Activated T-cell treated with anti-CD3 and anti-CD28 coated beads, Interleukin-2, amount 50 U/mL, for 24 hours (primary cell): Measurements from ENCODE around the gene CHRNA1.
A peak's percentile ranks its signal among the peaks of the same experiment; 100 is the strongest.

Source experiments
- DNase-seq: peaks from one replicate; pipeline ENCODE4 v3.0.0-alpha.2; 2020
- H3K27ac Mint-ChIP-seq: 2 replicates; pipeline ENCODE4 v1.8.0; 2020; ENCODE audit warnings: mild to moderate bottlenecking, mixed read lengths
- H3K27me3 Mint-ChIP-seq: 2 replicates; pipeline ENCODE4 v1.8.0; 2020; ENCODE audit warnings: mixed read lengths
- H3K36me3 Mint-ChIP-seq: 2 replicates; pipeline ENCODE4 v1.8.0; 2020; ENCODE audit warnings: low read depth, mixed read lengths
- H3K4me1 Mint-ChIP-seq: 2 replicates; pipeline ENCODE4 v1.8.0; 2020; ENCODE audit warnings: low read depth, mixed read lengths
- H3K4me3 Mint-ChIP-seq: 2 replicates; pipeline ENCODE4 v1.8.0; 2020; ENCODE audit warnings: mild to moderate bottlenecking, moderate library complexity, mixed read lengths
- H3K9me3 Mint-ChIP-seq: 2 replicates; pipeline ENCODE4 v1.8.0; 2020; ENCODE audit warnings: mixed read lengths

Gene CHRNA1

DNA sequence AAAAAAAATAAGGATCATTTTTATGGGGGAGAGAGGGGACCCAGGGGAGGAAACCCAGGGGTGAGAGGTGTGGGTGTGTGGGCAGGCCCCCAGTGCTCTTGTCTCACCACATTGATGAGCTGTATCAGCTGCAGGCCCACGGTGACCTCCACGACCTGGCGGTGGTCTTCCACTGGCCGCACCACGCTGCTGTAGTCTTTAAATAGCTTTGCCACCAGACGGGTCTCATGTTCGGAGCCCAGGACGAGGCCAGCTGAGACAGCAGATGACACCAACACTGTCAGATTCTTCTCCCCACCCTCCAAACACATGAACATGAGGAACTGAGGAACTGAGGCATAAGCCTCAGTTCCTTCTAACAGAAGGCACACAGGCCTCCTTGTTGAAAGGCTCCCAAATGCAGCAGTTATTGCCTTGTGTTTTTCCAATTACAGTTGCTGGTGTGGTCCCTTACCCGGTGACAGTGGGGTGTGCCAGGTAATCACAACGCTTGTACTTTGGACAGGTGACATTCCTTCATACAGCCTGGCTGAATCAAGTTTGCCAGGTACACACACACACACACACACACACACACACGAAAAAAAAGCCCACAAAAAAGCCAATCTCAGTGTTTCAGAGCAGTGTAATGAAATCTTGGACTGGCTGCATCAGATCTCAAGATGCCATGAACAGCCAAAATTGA lies 4.7 kb downstream of the CHRNA1 start:
- H3K27ac Mint-ChIP-seq, result no peak overlapping the region
- no peak overlapping the region for H3K4me3 Mint-ChIP-seq
- no peaks in the 10 kb centered on the region for H3K9me3 Mint-ChIP-seq
- H3K36me3 Mint-ChIP-seq, result no peaks in the 10 kb centered on the region
- peaks cover 8% of the 10 kb centered on the region for H3K4me1 Mint-ChIP-seq
- no peak for DNase-seq
- no peaks in the 10 kb centered on the region for H3K27me3 Mint-ChIP-seq

DNA sequence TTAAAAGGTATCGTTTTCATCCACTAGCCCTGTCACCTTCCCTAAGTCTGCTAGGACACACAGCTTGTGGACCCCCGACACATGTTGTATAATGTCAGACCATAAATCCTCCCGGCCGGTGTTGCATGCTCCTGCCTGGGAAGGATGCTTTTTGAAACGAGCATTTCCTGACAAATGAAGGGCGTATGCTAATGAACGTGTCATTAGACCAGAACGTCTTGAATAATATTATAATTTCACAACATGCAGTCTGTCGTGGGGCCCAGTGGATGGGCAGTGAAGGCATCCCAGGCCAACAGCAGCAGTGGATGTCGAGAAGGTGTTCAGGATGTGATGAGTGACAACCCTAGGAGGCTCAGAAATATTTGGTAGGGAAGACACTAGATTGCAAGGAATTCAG lies 7.5 kb downstream of the CHRNA1 start:
- no peaks in the 10 kb centered on the region for H3K27me3 Mint-ChIP-seq
- H3K4me1 Mint-ChIP-seq, result peaks cover 19% of the 10 kb centered on the region
- no peak for DNase-seq
- H3K4me3 Mint-ChIP-seq, result no peak overlapping the region
- H3K9me3 Mint-ChIP-seq, result no peaks in the 10 kb centered on the region
- H3K27ac Mint-ChIP-seq, result no peak overlapping the region
- no peaks in the 10 kb centered on the region for H3K36me3 Mint-ChIP-seq

DNA sequence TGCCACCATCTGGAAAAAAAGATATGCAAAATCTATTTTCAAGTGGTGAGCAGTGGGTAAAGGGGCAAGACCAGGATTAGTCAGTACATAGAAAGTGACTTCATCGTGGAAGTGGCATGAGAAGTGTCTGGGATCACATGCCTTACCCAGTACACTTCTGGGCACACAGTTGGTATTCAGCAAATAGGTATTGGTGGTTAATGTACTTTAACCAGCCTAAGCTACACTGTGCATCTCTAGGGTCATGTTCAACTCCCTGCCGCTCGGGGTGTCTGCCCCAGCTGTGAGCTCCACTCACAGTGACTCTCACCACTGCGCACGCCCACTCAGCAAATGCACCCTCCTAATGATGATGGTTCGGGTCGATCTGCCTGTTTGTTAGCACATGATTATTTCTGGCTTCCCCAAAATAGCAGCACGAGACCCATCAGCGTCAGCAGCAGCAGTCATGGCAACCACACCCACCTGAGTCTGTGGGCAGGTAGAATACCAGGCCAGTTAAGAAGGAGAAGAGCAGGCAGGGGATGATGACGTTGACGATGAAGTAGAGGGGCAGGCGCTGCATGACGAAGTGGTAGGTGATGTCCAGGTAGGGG lies 11.1 kb downstream of the CHRNA1 start:
- Mint-ChIP-seq H3K4me3 (peak overlapping the region; percentile 49), H3K9me3 (no peaks in the 10 kb centered on the region), H3K4me1 (peaks cover 45% of the 10 kb centered on the region), H3K27me3 (no peaks in the 10 kb centered on the region), H3K36me3 (no peaks in the 10 kb centered on the region), H3K27ac (peak overlapping the region; percentile 96)
- peak; percentile 49 for DNase-seq

DNA sequence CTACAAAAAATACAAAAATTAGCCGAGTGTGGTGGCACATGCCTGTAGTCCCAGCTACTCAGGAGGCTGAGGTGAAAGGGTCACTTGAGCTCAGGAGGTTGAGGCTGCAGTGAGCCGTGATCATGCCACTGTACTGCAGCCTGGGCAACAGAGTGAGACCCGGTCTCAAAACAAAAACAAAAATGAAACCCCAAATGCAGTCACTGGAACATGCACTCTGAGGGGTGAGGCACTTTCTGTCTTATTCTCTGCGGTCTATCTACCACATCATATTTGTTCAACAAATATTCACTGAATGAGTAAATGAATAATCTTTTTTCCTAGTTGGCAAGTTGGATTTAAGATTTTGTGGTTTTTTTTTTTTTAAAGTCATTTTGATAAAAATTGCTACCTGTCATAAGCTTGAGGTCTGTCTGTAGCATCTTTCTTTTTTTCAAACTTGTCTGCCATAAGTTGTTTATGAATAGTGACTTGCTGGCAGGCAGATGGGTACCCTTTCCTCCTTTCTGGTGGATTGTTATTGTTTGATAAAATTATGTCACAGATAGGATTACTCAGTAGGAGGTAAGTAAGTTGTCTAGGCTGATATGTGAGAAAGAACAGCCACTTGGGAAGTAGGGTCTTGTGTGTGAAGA lies 11.8 kb downstream of the CHRNA1 start:
- Mint-ChIP-seq H3K36me3 (no peaks in the 10 kb centered on the region), H3K4me1 (peaks cover 45% of the 10 kb centered on the region), H3K9me3 (no peaks in the 10 kb centered on the region), H3K27ac (peak overlapping the region; percentile 96), H3K27me3 (no peaks in the 10 kb centered on the region), H3K4me3 (peak overlapping the region; percentile 49)
- peak; percentile 46 for DNase-seq

DNA sequence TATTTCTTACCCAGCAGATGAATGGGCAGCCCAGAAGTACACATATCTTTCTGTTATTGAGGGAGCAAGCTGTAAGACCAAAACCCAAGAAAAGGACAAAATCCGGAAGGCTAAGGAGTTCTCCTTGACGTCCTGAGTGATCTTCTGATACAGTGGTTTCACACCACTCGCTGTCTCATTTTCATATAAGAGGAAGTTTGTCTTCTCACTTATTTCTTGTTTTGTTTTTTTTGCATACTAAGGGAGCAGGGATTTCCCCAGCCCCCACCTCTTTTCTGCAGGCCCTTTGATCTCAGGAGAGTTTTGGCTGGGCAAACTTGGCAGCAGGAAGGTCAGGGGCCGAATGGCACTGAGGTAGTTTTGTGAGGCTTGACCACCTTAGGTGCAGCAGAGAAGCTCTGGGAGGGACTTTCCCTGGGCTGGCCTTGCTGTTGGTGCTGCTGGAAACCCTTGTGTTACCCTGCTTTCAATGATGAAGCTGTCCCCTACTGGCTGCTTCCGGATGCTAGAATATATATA lies 13.3 kb downstream of the CHRNA1 start:
- Mint-ChIP-seq H3K4me3 (peak overlapping the region; percentile 30), H3K9me3 (no peaks in the 10 kb centered on the region), H3K36me3 (no peaks in the 10 kb centered on the region), H3K4me1 (peaks cover 45% of the 10 kb centered on the region), H3K27me3 (no peaks in the 10 kb centered on the region), H3K27ac (peak overlapping the region; percentile 89)
- DNase-seq, result peak; percentile 65

DNA sequence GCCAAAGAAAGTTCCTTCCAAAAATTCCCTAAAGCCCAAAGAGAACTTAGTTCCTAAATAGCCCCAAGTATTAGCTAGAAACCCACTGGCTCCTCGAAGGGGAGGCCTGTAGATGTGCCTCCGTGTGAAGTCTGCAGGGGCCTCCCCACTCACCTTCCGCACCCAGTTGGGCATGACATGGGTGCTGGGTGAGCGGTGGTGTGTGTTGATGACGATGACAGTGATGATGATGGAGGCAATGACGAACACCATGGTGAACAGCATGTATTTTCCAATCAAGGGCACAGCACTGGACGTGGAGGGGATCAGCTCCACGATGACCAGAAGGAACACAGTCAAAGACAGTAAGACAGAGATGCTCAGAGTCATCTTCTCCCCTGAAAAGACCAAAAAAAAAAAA lies 14.5 kb downstream of the CHRNA1 start:
- H3K4me3 Mint-ChIP-seq, result no peak overlapping the region
- H3K4me1 Mint-ChIP-seq, result peaks cover 45% of the 10 kb centered on the region
- H3K36me3 Mint-ChIP-seq, result no peaks in the 10 kb centered on the region
- DNase-seq, result no peak
- no peaks in the 10 kb centered on the region for H3K9me3 Mint-ChIP-seq
- H3K27ac Mint-ChIP-seq, result peak overlapping the region; percentile 89
- no peaks in the 10 kb centered on the region for H3K27me3 Mint-ChIP-seq

DNA sequence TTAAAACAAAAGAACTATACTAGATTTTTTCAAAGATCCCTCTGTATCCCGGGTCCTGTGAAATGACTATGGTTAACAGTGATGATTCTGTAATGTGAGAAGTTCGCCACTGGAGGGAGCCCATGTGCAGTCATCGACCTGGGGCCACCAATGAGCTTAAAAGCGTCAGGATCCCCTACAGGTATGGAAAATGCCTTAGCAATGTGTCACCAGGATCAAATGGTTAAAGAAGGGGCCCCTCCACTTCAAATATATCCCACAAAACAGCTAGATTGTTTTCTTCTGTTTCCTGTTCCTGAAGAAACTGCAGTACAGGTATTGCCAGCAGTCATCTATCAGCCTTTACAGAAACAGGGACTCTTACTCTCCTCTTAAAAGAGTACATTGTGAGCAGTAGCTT lies 15.3 kb downstream of the CHRNA1 start:
- peak; percentile 74 for DNase-seq
- no peaks in the 10 kb centered on the region for H3K9me3 Mint-ChIP-seq
- H3K4me3 Mint-ChIP-seq, result no peak overlapping the region
- H3K27me3 Mint-ChIP-seq, result no peaks in the 10 kb centered on the region
- H3K4me1 Mint-ChIP-seq, result peaks cover 45% of the 10 kb centered on the region
- no peaks in the 10 kb centered on the region for H3K36me3 Mint-ChIP-seq
- no peak overlapping the region for H3K27ac Mint-ChIP-seq

DNA sequence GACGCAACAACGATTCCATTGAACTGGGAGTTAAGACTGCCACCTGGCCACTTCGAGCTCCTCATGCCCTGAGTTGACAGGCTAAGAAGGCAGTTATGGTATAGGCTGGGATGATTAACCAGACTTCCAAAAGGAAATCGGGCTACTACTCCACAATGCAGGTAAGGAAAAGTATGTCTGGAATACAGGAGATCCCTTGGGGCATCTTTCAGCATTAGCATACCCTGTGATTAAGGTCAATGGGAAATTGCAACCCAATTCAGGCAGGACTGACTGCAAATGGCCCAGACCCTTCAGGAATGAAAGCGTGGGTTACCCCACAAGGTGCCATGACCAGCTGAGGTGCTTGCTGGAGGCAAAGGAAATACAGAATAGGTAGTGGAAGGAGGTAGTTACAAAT lies 19.1 kb downstream of the CHRNA1 start:
- no peaks in the 10 kb centered on the region for H3K27me3 Mint-ChIP-seq
- no peak for DNase-seq
- H3K9me3 Mint-ChIP-seq, result no peaks in the 10 kb centered on the region
- H3K27ac Mint-ChIP-seq, result no peak overlapping the region
- peaks cover 13% of the 10 kb centered on the region for H3K4me1 Mint-ChIP-seq
- no peak overlapping the region for H3K4me3 Mint-ChIP-seq
- no peaks in the 10 kb centered on the region for H3K36me3 Mint-ChIP-seq

DNA sequence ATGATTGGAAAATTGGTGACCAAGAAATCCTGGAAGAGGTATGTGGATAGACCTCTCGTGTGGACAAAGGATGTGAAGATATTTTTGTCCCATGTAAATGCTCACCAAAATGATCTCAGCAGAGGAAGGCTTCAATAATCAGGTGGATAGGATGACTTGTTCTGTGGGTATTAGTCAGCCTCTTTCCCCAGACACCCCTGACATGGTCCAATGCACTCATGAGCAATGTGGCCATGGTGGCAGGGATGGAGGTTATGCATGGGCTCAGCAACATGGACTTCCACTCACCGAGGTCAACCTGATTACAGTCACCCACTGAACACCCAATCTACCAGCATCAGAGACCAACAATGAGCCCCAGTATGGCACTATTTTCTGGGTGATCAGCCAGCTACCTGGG lies 20.2 kb downstream of the CHRNA1 start:
- H3K9me3 Mint-ChIP-seq, result no peaks in the 10 kb centered on the region
- DNase-seq, result no peak
- no peak overlapping the region for H3K27ac Mint-ChIP-seq
- H3K36me3 Mint-ChIP-seq, result no peaks in the 10 kb centered on the region
- H3K4me1 Mint-ChIP-seq, result peaks cover 4% of the 10 kb centered on the region
- H3K27me3 Mint-ChIP-seq, result no peaks in the 10 kb centered on the region
- no peak overlapping the region for H3K4me3 Mint-ChIP-seq

DNA sequence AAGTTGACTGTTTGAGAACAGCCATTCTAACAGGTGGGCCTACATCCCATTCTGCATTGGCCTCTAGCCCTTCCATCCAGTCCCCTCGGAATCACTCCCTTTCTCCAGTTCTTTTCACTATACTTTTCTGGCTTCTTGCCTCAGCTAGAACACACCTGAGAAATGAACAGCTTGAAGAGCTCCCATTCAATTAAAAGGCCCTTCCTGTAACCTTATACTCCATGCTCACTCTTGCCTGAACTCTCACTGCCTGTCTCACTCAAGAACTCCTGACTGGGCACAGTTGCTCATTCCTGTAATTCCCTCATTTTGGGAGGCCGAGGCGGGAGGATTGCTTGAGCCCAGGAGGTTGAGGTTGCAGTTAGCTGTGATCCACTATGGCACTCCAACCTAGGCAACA lies 23.6 kb downstream of the CHRNA1 start:
- H3K27me3 Mint-ChIP-seq, result no peaks in the 10 kb centered on the region
- H3K4me3 Mint-ChIP-seq, result no peak overlapping the region
- H3K4me1 Mint-ChIP-seq, result no peaks in the 10 kb centered on the region
- no peak overlapping the region for H3K27ac Mint-ChIP-seq
- no peaks in the 10 kb centered on the region for H3K9me3 Mint-ChIP-seq
- DNase-seq, result no peak
- H3K36me3 Mint-ChIP-seq, result no peaks in the 10 kb centered on the region

DNA sequence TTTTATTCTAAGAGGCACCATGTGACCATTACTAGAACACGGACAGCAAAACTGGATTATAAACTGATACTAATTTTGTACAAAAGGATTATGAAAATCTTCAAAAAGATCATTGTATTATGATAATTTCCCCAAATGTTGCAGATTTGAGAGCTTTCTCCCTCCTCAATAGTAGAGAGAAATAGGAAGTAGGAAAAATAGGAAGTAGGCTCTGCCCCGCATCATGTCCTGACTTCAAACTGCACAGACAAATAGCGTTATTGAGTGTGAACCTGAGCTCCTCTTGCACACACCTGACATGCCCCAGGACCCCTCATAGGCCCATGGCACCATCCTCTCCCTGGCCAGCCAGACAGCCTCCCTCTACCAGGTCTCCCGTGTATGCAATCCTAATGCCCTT lies 25.4 kb downstream of the CHRNA1 start:
- Mint-ChIP-seq H3K36me3 (no peaks in the 10 kb centered on the region), H3K9me3 (no peaks in the 10 kb centered on the region), H3K27ac (no peak overlapping the region), H3K27me3 (no peaks in the 10 kb centered on the region), H3K4me3 (no peak overlapping the region), H3K4me1 (no peaks in the 10 kb centered on the region)
- no peak for DNase-seq

DNA sequence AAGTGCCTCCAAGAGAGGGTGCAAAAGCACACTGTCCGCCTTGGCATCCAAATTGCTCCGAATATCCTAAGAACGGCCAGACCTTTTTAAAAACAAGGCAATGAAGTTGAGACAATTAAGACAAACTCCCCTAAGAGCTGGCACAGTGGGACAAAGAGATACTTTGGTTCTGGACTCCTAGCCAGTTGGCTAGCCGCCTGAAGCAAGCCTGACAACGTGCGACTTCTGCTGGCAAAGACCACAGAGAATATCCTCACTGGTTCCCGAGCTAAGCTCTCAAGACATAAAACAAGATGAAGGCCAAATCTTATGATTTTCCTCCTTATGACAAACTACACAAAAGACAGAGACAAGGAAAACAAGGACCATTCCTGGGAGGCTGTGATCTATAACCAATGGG lies 32.7 kb downstream of the CHRNA1 start:
- H3K27ac Mint-ChIP-seq, result no peak overlapping the region
- no peaks in the 10 kb centered on the region for H3K9me3 Mint-ChIP-seq
- peaks cover 16% of the 10 kb centered on the region for H3K4me1 Mint-ChIP-seq
- peaks cover 25% of the 10 kb centered on the region for H3K27me3 Mint-ChIP-seq
- H3K4me3 Mint-ChIP-seq, result no peak overlapping the region
- DNase-seq, result no peak
- no peaks in the 10 kb centered on the region for H3K36me3 Mint-ChIP-seq

DNA sequence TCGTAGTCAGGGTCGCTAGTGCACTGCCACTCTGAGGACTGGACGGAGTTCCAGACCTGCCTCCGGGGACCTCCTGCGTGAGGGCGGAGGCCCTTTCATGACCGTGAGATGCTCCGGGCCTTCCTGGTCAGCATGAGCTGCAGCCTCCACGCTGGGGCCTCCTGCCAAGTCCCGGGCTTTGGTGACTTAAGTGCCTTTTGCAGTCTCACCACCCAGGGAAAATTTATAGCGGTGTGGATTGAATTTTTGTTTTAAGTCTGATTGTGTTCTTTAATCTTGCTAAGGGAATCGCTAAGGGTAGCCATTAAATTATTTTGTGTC lies 33.6 kb downstream of the CHRNA1 start:
- DNase-seq, result no peak
- peak overlapping the region; percentile 56 for H3K27ac Mint-ChIP-seq
- peak overlapping the region; percentile 79 for H3K4me3 Mint-ChIP-seq
- H3K36me3 Mint-ChIP-seq, result no peaks in the 10 kb centered on the region
- H3K4me1 Mint-ChIP-seq, result peaks cover 19% of the 10 kb centered on the region
- H3K27me3 Mint-ChIP-seq, result peaks cover 25% of the 10 kb centered on the region
- H3K9me3 Mint-ChIP-seq, result no peaks in the 10 kb centered on the region

DNA sequence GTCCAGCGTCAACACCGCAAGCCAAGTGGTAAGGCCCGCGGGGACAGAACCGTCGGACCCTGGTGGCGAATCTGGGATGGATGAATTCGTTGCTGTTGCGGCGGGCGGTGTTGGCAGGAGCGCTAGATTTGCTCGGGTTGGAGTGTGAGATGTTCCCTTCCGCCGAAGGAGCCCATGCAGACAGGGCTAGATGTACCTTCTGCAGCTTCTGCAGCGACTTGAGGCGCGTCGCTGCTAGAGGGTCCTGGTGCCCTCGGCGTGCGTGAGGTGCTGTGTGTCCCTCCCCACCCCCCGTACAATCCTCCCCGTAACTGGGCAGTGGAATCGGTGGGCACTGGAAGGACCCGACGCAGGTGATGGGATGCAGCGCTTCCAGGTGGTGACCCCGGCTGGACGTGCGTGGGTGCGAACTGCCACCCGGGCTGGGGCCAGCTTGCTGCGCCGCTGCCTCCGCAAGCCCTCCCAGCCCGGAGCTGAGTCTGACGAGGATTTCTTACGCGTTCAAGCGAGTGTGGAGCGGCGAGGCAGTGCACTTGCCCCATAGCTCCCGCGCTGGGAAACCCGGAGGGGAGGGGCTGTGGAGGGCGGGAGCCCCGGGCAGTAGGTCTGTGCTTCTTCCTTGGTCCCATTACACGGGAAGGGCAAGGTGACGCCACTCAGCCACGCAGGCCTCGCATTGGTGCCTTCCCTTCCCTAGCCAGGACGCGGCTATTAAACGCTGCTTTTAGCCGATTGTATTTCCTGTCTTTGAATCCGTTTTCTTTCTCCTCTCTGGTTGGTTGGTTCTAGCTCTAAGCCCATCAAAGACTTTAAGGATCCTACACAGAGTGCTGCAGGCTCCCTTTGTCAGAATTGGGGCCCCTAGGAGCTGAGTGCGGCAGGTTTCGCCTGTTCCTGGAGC lies 34.2 kb downstream of the CHRNA1 start:
- H3K36me3 Mint-ChIP-seq, result no peaks in the 10 kb centered on the region
- H3K27ac Mint-ChIP-seq, result peak overlapping the region; percentile 56
- peak; percentile 71 for DNase-seq
- H3K4me3 Mint-ChIP-seq, result peak overlapping the region; percentile 79
- peaks cover 19% of the 10 kb centered on the region for H3K4me1 Mint-ChIP-seq
- H3K9me3 Mint-ChIP-seq, result no peaks in the 10 kb centered on the region
- H3K27me3 Mint-ChIP-seq, result peaks cover 25% of the 10 kb centered on the region
